Loucy (cell line): ENCODE data around the gene RBM15.

Source experiments
- H2AFZ ChIP-seq: fragments of 200-600 bp; sonication (generic); 2 replicates; pipeline ENCODE4 v1.6.0; 2016; ENCODE audit warnings: antibody characterized with exemption, mild to moderate bottlenecking, low read length, moderate library complexity
- H3F3A ChIP-seq: fragments of 200-600 bp; 2 replicates; pipeline ENCODE4 v1.6.0; 2016; ENCODE audit warnings: antibody characterized with exemption, low read depth, mild to moderate bottlenecking
- H3K27me3 ChIP-seq: fragments of 200-600 bp; sonication (generic); 2 replicates; pipeline ENCODE4 v1.6.1; 2014; ENCODE audit warnings: low read length, mild to moderate bottlenecking; ENCODE audit not compliant: insufficient read depth, poor library complexity, severe bottlenecking
- H3K36me3 ChIP-seq: fragments of 200-600 bp; sonication (generic); 2 replicates; pipeline ENCODE4 v1.6.1; 2016; ENCODE audit warnings: low read length; ENCODE audit not compliant: insufficient read depth
- H3K4me1 ChIP-seq: fragments of 200-600 bp; sonication (generic); 2 replicates; pipeline ENCODE4 v1.5.1; 2014; ENCODE audit warnings: low read length, mild to moderate bottlenecking; ENCODE audit not compliant: insufficient read depth, poor library complexity, severe bottlenecking
- H3K4me2 ChIP-seq: fragments of 200-600 bp; sonication (generic); 2 replicates; pipeline ENCODE4 v1.6.0; 2014; ENCODE audit warnings: antibody characterized with exemption, low read length, low read depth, mild to moderate bottlenecking; ENCODE audit not compliant: poor library complexity, severe bottlenecking
- H3K4me3 ChIP-seq: fragments of 200-600 bp; sonication (generic); 2 replicates; pipeline ENCODE4 v1.5.1; 2014; ENCODE audit warnings: low read length, mild to moderate bottlenecking, mixed read lengths; ENCODE audit not compliant: poor library complexity, severe bottlenecking
- H3K79me2 ChIP-seq: fragments of 200-600 bp; sonication (generic); 2 replicates; pipeline ENCODE4 v1.6.1; 2014; ENCODE audit warnings: low read length; ENCODE audit not compliant: insufficient read depth
- H3K9ac ChIP-seq: fragments of 200-600 bp; sonication (generic); 2 replicates; pipeline ENCODE4 v1.6.0; 2014; ENCODE audit warnings: mild to moderate bottlenecking, low read depth, low read length, moderate library complexity; ENCODE audit not compliant: poor library complexity, severe bottlenecking
- H3K9me2 ChIP-seq: fragments of 200-600 bp; sonication (generic); replicated peaks from 2 replicates; pipeline ENCODE4 v1.6.1; 2016; ENCODE audit warnings: low read depth, low read length, mixed read lengths
- H3K9me3 ChIP-seq: fragments of 200-600 bp; sonication (generic); 2 replicates; pipeline ENCODE4 v1.6.1; 2014; ENCODE audit warnings: mild to moderate bottlenecking, antibody characterized with exemption, low read length, low read depth; ENCODE audit not compliant: insufficient read depth
- H4K20me1 ChIP-seq: fragments of 200-600 bp; sonication (generic); 2 replicates; pipeline ENCODE4 v1.6.0; 2014; ENCODE audit warnings: antibody characterized with exemption, low read length, mild to moderate bottlenecking; ENCODE audit not compliant: insufficient read depth, poor library complexity, severe bottlenecking
- EZH2phosphoT487 ChIP-seq: fragments of 200-600 bp; IDR thresholded peaks from 2 replicates; pipeline ENCODE4 v1.6.1; 2018; ENCODE audit warnings: antibody characterized with exemption, mild to moderate bottlenecking, moderate library complexity, borderline replicate concordance
- TF ChIP-seq, protein P1 (sequence below): fragments of 200-600 bp; sonication (generic); conservative IDR thresholded peaks from 2 replicates; pipeline ENCODE4 v1.5.1; 2014; ENCODE audit warnings: mild to moderate bottlenecking, antibody characterized with exemption, low read length

The RBM15 gene

DNA sequence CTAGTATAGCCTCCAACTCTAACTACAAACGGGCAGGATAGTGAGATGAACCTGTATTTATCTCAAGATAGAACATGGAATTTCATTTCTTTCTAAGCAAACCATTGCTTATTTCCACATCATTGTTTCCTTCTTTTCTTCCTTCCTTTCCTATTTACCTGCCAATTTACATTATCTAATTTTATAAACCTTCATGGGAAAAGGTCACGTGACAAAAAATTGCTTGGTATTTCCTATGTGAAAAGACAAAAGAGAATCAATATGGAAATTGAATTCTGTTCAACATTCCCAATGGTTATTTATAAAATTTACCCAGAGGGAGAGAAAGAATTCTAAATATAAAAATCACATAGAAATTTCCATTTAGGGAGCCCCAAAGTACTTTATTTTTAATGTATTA is 22.4 kb upstream of the RBM15 start:
- H4K20me1 ChIP-seq: no peaks in the 10 kb centered on the region
- H3K9me2 ChIP-seq: no peaks in the 10 kb centered on the region
- no peaks in the 10 kb centered on the region for H3K27me3 ChIP-seq
- H3K9me3 ChIP-seq: no peaks in the 10 kb centered on the region
- no peak overlapping the region for H3K9ac ChIP-seq
- no peak for TF ChIP-seq EZH2phosphoT487
- TF ChIP-seq, protein P1, sequence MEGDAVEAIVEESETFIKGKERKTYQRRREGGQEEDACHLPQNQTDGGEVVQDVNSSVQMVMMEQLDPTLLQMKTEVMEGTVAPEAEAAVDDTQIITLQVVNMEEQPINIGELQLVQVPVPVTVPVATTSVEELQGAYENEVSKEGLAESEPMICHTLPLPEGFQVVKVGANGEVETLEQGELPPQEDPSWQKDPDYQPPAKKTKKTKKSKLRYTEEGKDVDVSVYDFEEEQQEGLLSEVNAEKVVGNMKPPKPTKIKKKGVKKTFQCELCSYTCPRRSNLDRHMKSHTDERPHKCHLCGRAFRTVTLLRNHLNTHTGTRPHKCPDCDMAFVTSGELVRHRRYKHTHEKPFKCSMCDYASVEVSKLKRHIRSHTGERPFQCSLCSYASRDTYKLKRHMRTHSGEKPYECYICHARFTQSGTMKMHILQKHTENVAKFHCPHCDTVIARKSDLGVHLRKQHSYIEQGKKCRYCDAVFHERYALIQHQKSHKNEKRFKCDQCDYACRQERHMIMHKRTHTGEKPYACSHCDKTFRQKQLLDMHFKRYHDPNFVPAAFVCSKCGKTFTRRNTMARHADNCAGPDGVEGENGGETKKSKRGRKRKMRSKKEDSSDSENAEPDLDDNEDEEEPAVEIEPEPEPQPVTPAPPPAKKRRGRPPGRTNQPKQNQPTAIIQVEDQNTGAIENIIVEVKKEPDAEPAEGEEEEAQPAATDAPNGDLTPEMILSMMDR: no peak
- H3K4me1 ChIP-seq: no peaks in the 10 kb centered on the region
- no peaks in the 10 kb centered on the region for H3K79me2 ChIP-seq
- no peaks in the 10 kb centered on the region for H3F3A ChIP-seq
- H3K4me3 ChIP-seq: no peak overlapping the region
- no peak overlapping the region for H3K4me2 ChIP-seq
- no peak overlapping the region for H2AFZ ChIP-seq
- H3K36me3 ChIP-seq: no peaks in the 10 kb centered on the region

DNA sequence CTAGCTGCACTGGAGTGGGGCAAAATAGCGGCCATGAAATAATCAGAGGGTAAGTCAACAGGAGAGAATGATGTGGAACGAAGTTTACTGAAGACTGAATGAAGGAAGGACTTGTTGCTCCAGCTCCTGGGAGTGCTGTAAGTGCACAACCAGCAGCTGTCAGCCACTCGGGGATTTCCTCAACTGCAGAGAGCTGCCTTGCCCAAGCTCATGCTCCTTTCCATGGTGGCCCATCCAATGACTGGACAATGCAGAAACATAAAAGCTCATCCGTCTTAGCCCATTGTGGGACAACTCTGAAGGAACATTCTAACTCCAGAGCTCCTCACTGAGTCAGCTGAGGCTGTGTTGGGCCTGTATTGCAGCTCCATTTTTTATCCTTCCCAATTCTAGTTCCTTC is 21.1 kb upstream of the RBM15 start:
- Histone ChIP-seq H3K9me3 (no peaks in the 10 kb centered on the region), H3K79me2 (no peaks in the 10 kb centered on the region), H3K36me3 (no peaks in the 10 kb centered on the region), H3K4me3 (no peak overlapping the region), H4K20me1 (no peaks in the 10 kb centered on the region), H3K4me2 (no peak overlapping the region), H3K9ac (no peak overlapping the region), H3K4me1 (no peaks in the 10 kb centered on the region), H3F3A (no peaks in the 10 kb centered on the region), H2AFZ (no peak overlapping the region), H3K9me2 (no peaks in the 10 kb centered on the region), H3K27me3 (no peaks in the 10 kb centered on the region)
- TF ChIP-seq, protein P1: no peak
- no peak for TF ChIP-seq EZH2phosphoT487

DNA sequence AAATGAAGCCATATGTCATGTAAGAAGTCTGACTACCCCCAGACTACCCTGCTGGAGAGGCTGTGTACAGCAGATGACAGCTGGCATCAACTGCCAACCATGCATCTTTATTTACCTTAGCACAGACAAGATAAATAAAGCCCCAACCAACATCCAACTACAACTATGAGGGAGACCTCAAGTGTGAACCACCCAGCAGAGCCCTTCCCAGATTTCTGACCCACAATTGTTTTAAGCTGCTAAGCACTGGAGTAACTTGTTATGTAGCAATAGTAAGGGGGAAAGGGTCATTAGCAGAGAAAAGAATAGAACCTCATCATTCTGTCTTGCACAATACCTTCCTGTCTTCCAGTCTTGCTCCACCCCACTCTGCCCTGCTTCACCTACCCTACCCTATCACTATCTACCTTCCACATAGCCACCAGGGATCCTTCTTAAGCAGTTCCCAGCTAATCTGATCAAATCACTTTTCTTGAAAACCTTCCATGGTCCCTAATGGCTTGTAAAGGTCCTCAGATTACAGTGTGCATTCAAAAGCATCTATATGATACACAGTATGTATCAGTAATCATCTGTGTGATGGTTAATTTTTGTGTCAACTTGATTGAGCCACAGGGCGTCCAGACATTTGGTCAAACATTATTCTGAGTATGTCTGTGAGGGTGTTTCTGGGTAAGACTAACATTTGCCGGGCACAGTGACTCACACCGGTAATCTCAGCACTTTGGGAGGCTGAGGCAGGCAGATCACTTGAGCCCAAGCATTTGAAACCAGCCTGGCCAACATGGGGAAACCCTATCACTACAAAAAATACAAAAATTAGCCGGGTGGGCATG is 19.6 kb upstream of the RBM15 start:
- Histone ChIP-seq H3K79me2 (no peaks in the 10 kb centered on the region), H3K9me3 (no peaks in the 10 kb centered on the region), H4K20me1 (no peaks in the 10 kb centered on the region), H3K9me2 (no peaks in the 10 kb centered on the region), H2AFZ (no peak overlapping the region), H3K36me3 (no peaks in the 10 kb centered on the region), H3F3A (no peaks in the 10 kb centered on the region), H3K9ac (no peak overlapping the region), H3K4me2 (no peak overlapping the region), H3K4me1 (no peaks in the 10 kb centered on the region), H3K4me3 (no peak overlapping the region), H3K27me3 (no peaks in the 10 kb centered on the region)
- TF ChIP-seq EZH2phosphoT487: no peak
- TF ChIP-seq, protein P1: no peak; the same call in 1 of the 2 replicates
